Motor neuron (in vitro differentiated cells): ENCODE data around the gene TTF2. TPM values are rescaled to one million over a fixed set of nuclear protein-coding genes. Genes with fewer than 3 reads are reported as not detected.

Experiments
- ATAC-seq, 8 experiments: fragments of 200-7000 bp; cut with Tn5 transposase; replicated peaks in 6 of 8; 2 replicates each; pipeline ENCODE4 v1.8.0; 2021; ENCODE audit warnings: mild to moderate bottlenecking in 8 of 8, moderate library complexity in 8 of 8
- H3K27ac ChIP-seq, 2 donors: fragments of 250-450 bp; sonication (Bioruptor Pico); 2 replicates each; pipeline ENCODE4 v1.9.0; 2021; ENCODE audit warnings: antibody characterized with exemption in 2 of 2, mild to moderate bottlenecking in 2 of 2, moderate library complexity in 1 of 2
- H3K4me1 ChIP-seq, 2 donors: fragments of 250-450 bp; sonication (Bioruptor Pico); replicated peaks in 1 of 2; 2 replicates each; pipeline ENCODE4 v1.6.1; 2021; ENCODE audit warnings: antibody characterized with exemption in 2 of 2, mild to moderate bottlenecking in 2 of 2, moderate library complexity in 1 of 2
- H3K4me3 ChIP-seq, 5 donors: fragments of 250-450 bp; sonication (Bioruptor Pico); 2 replicates each; pipeline ENCODE4 v1.9.0; 2021; ENCODE audit warnings: antibody characterized with exemption in 5 of 5, mild to moderate bottlenecking in 5 of 5, moderate library complexity in 4 of 5
- WGBS, 10 experiments: fragments of 450-650 bp; shearing (Covaris generic); methylation state at CpG; one replicate each; pipeline ENCODE4 v1.0.0; 2022; 5-methylcytosine and 5-hydroxymethylcytosine counted together
- in situ Hi-C, 9 experiments: fragments of 400-800 bp; cut with MboI; loops; one replicate each; pipeline ENCODE4 v1.15.0; 2021; ENCODE audit warnings: low sequenced_read_pairs in 9 of 9, low pct_unique_long_range_greater_than_20kb in 2 of 9; ENCODE audit not compliant: unreplicated experiment in 9 of 9
- total RNA-seq, 8 experiments: library from RNA; unstranded; fragments of 300-600 nt; gene quantifications; 2 replicates each; pipeline versions ENCODE4 v1.2.3 to v1.2.4, GENCODE V29; 2022

The TTF2 gene
- total RNA-seq, 8 experiments from 2014 or later: 5.4 to 48.7 (median 10.6) TPM

DNA sequence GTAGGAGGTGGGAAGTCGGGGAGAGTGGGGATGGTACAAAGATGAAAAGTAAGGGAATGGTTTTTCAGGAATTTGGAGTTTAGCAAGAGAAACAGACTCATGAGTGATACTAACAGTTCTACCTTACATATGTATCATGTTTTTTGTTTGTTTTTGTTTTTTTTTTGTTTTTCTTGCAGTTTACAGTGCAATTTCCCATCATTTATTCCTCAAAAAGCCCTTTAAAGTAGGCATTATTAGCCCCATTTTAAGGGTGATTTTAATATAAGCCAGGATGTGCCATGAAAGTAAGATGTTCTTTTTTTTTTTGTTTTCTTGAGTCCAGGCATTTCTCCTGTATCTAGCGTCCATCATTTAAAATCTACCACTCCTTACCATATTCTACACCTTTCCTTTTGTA is 75.2 kb downstream of the TTF2 start:
- Histone ChIP-seq H3K27ac (no peak overlapping the region), H3K4me1 (peaks cover 0 to 4% of the 10 kb centered on the region in 2 donors), H3K4me3 (no peak overlapping the region)
- in situ Hi-C loops: loop anchor here in 1 of 9 experiments (25.0 kb wide), 1 partner anchor 152 kb away; no protein-coding TSS in a partner anchor
- WGBS, 10 experiments: 44 to 90% (median 79%) methylated on average over 1 to 2 of the region's 2 CpGs
- ATAC-seq: no peak

DNA sequence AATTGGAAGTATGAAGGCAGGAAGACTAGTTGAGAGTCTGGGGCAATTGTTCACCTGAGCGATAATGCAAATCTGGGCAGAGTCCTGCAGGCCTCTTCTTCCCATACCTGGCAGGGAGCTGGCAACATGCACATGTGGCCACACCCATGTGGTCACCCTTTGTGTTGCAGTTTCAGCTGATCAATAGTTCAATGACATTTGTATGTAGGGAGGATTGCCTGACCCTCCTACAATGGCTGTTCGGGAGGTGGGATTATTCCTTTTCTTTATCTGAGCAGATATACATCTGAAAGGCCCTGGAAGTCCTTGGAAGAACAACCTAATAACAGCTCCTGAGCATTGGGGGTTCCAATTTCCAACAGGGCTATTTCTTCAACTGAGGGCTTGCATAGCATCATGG is 76.6 kb downstream of the TTF2 start:
- no peak for ATAC-seq
- 29 to 100% (median 37%) methylated on average over 1 of the region's 2 CpGs; no CpG with 5 or more reads in 6 of the 10 experiments for WGBS, 10 experiments
- Histone ChIP-seq H3K4me3 (no peak overlapping the region), H3K27ac (no peak overlapping the region), H3K4me1 (peaks cover 0 to 4% of the 10 kb centered on the region in 2 donors)
- in situ Hi-C loops: loop anchor here in 1 of 9 experiments (25.0 kb wide), 1 partner anchor 151 kb away; no protein-coding TSS in a partner anchor

DNA sequence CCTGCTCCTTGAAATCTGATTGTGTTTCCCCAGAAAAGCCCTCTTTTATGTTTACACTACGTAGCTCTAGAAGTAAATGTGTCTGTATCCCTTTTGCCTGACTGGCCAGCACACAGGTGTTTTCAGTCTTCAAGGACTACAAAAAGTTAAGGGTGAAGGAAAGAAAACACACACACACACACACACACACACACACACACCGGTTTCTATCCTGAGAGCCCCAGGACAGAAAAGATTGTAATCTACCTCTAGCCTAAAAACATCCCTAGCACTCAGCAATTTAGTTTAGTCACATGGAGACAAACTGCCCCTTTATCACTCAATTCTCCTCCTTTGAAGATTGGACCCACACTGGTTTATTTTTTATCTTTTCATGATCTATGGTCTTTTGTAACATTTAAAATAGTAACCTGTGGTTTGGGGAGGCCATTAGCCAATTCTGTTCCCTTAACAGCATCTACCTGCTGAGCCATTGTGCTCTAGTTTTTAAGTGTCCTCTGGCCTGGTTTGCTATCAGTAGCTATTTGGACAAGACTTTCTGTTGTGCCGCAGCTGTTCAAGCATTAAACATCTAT is 77.2 kb downstream of the TTF2 start:
- H3K4me3 ChIP-seq: no peak overlapping the region
- ATAC-seq: no peak
- WGBS, 10 experiments: 50 to 100% (median 85%) methylated on average over 1 to 3 of the region's 3 CpGs
- in situ Hi-C loops: loop anchor here in 1 of 9 experiments (25.0 kb wide), 1 partner anchor 150 kb away; no protein-coding TSS in a partner anchor
- H3K4me1 ChIP-seq: peaks cover 0 to 4% of the 10 kb centered on the region in 2 donors
- H3K27ac ChIP-seq: no peak overlapping the region

DNA sequence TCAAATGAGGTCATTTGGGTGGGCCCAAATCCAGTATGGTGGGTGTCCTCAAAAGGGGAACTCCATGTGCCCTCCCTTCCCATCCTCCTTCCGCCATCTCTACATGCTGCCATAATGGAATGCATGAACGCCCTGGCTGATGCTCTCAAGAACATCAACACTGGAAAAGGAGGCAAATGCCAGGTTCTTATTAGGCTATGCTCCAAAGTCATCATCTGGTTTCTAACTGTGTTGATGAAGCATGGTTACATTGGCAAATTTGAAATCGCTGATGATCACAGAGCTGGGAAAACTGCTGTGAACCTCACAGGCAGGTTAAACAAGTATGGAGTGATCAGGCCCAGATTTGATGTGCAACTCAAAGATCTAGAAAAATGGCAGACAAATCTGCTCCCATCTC is 78.0 kb downstream of the TTF2 start:
- H3K4me1 ChIP-seq: peaks cover 0 to 4% of the 10 kb centered on the region in 2 donors
- H3K4me3 ChIP-seq: no peak overlapping the region
- no peak overlapping the region for H3K27ac ChIP-seq
- no peak for ATAC-seq
- in situ Hi-C loops: loop anchor here in 1 of 9 experiments (25.0 kb wide), 1 partner anchor 149 kb away; no protein-coding TSS in a partner anchor
- 38 to 100% (median 92%) methylated on average over 1 to 3 of the region's 3 CpGs; no CpG with 5 or more reads in 3 of the 10 experiments for WGBS, 10 experiments

DNA sequence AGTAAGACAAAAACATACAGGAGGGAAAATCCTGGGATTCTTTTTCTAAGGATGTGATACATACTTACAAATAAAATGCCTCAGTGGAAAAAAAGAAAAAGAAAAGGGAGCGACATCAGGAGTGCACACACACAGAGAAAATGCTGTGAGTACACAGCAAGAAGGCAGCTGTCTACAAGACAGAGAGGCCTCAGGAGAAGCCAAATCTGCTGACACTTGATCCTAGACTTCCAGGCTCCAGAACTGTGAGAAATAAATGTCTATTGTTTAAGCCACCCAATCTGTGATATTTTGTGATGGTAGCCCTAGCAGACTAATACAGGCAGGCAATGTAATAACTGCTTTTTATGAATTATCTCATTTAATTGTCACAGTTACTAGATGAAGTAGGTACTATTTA is 78.4 kb downstream of the TTF2 start:
- no peak for ATAC-seq

DNA sequence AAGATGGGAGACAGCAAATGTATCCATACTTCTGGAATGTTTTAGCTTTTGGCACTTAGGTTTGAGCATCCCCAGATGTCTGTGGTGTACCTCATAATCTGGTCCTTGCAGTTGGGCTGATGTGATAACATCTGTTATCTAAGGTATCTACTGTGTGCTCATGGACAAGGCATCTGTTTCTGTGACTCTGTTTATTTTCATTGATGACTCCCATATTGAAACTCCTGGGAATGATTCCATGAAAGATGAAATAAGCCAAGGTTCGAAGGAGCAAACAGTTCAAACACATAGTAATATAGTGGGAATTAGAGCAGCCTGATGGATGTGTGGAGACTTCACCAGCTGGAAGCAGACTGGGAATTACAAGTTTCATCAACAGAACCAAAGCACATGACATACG is 82.1 kb downstream of the TTF2 start:
- in situ Hi-C loops: loop anchor here in 1 of 9 experiments (25.0 kb wide), 1 partner anchor 145 kb away; no protein-coding TSS in a partner anchor
- no peak for ATAC-seq

More for the DNA sequence above, 78.4 kb downstream of the TTF2 start:
- no peak overlapping the region for H3K27ac ChIP-seq
- no peak overlapping the region for H3K4me3 ChIP-seq
- 75 to 100% (median 89%) methylated on average over 1 of the region's 1 CpG; no CpG with 5 or more reads in 3 of the 10 experiments for WGBS, 10 experiments
- in situ Hi-C loops: loop anchor here in 1 of 9 experiments (25.0 kb wide), 1 partner anchor 149 kb away; no protein-coding TSS in a partner anchor
- peaks cover 0 to 4% of the 10 kb centered on the region in 2 donors for H3K4me1 ChIP-seq

DNA sequence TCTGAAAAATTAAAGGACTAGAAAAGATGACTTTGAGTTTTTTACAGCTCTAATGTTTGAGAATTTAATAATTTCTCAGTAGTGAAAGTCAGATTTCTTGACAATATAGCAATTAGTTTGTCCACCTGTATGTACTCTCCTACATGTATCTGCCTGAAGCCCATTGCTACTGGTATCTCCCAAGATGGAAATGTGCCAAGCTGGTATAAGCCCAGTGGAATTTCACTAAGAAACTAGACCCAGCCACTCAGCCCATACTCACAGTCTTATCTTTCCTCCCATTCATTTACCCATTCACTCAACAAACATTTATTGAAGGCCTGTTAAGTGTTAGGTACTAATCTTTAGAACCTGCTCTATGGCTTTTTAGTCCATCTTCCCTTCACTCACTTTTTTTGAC is 83.0 kb downstream of the TTF2 start:
- ATAC-seq: no peak
- in situ Hi-C loops: loop anchor here in 1 of 9 experiments (25.0 kb wide), 1 partner anchor 144 kb away; no protein-coding TSS in a partner anchor
- Histone ChIP-seq H3K4me1 (peaks cover 21 to 24% of the 10 kb centered on the region in 2 donors), H3K4me3 (no peak overlapping the region), H3K27ac (no peak overlapping the region)

More for the DNA sequence above, 82.1 kb downstream of the TTF2 start:
- 17 to 100% (median 94%) methylated on average over 1 to 2 of the region's 2 CpGs; no CpG with 5 or more reads in 3 of the 10 experiments for WGBS, 10 experiments
- Histone ChIP-seq H3K4me1 (peaks cover 12 to 15% of the 10 kb centered on the region in 2 donors), H3K27ac (no peak overlapping the region), H3K4me3 (no peak overlapping the region)

DNA sequence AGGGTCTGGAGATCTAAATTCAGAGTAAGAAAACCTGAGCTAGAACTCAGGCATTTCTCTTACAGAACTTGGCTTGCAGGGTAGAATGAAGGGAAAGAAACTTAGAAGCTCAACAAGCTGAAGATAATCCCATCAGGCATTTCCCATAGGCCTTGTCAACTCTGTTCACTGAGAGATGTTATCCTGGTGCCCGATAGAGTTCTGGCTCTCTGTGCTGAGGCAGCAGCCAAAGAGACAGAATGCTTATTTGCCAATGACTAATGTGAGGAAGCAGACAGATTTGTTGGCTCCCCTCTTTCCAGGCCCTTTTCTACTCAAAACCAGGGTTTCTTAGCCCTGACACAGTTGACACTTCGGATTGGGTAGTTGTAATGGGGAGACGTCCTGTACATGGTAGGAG is 83.7 kb downstream of the TTF2 start:
- H3K4me1 ChIP-seq: peaks cover 28 to 31% of the 10 kb centered on the region in 2 donors
- in situ Hi-C loops: loop anchor here in 1 of 9 experiments (25.0 kb wide), 1 partner anchor 143 kb away; no protein-coding TSS in a partner anchor
- H3K4me3 ChIP-seq: no peak overlapping the region
- WGBS, 10 experiments: 55 to 100% (median 100%) methylated on average over 1 to 3 of the region's 3 CpGs; no CpG with 5 or more reads in 3 of the 10 experiments
- no peak for ATAC-seq
- H3K27ac ChIP-seq: no peak overlapping the region

DNA sequence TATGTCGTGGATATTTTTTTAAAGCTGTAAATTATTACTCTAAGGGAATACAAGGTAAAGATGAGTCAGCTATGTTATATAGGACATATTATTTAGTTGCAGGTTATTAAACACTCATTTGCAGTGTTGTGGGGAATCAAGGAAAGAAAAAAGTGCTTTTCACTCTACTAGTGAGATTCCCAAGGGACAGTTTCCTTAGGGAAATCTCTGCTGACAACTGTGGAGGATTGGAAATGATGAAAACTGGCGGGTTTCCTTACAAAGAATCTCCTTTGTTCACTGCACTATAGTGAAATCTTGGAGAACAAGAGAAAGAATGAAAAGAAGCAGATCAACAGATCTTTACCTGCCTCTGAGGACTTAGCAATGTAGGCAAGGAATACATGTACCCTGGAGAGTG is 85.9 kb downstream of the TTF2 start:
- in situ Hi-C loops: loop anchor here in 1 of 9 experiments (25.0 kb wide), 1 partner anchor 141 kb away; no protein-coding TSS in a partner anchor
- Histone ChIP-seq H3K4me1 (peaks cover 32 to 34% of the 10 kb centered on the region in 2 donors), H3K4me3 (no peak overlapping the region), H3K27ac (no peak overlapping the region)
- peak in 3 of 8 experiments; percentile 10 to 37 (median 34) for ATAC-seq
- 61 to 100% (median 84%) methylated on average over 1 to 2 of the region's 2 CpGs; no CpG with 5 or more reads in 2 of the 10 experiments for WGBS, 10 experiments

DNA sequence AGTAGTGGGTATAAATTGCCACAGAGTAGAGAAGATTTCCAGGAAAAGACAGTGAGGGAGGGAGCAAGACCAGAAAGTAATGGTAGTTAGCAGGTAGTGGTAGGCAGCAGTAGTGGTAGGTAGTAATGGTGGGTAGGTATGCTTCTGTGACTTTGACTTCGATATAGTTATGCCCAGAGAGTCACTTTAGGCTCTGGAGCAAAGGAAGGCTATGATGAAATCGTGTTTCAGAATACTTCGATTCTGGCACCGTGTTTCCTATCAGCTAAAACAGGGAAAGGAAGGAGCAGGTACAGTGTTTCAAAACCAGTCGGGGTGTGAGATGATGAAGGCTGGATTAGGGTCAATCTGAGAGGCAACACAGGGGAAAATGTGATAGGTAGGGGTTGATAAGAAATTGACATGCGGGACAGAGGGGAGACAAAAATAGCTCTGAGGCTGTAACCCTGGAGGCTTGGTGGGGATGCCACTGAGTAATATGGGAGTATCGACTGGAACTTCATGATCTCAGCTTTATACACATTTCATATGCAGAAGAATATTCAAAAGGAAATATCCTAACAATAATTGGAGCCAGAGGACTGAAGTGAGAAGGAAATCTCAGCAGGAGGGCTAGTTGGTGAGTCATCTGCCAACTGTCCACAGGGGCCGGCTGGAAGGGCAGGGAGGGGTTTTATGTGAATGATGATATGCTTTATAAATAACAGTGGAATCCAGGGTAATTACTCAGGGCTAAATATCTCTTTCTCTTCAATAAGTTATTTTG is 86.6 kb downstream of the TTF2 start:
- WGBS, 10 experiments: 33 to 95% (median 74%) methylated on average over 1 to 8 of the region's 8 CpGs
- in situ Hi-C loops: loop anchor here in 1 of 9 experiments (25.0 kb wide), 1 partner anchor 141 kb away; no protein-coding TSS in a partner anchor
- no peak overlapping the region for H3K4me3 ChIP-seq
- H3K4me1 ChIP-seq: peaks cover 32 to 34% of the 10 kb centered on the region in 2 donors
- peak; percentile 82 to 95 (median 88) for ATAC-seq
- H3K27ac ChIP-seq: peak overlapping the region; percentile 33 to 58

DNA sequence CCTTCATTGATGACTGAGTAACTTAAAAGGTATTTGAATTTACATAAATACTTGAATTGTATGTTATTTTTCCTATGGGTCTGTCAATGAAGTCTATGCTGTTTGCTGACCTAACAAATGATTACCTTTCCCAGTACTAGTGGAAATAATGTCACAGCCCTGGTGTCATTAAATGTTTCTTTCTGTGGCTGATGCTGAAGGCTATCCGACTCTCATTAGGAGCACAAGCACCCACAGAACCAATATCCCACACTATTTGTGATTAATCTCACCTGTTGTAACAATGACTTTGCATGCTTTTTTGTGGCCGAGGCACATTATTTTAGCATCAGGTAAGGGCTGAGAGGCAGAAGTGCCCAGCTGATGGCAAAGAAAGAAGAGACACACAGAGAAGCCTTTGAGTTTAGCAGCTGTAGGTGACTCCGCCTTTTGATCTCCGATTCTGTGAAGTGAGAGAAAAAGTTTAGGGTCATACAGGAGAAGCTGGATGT is 87.3 kb downstream of the TTF2 start:
- peak in 5 of 8 experiments; percentile 42 to 55 (median 45) for ATAC-seq

DNA sequence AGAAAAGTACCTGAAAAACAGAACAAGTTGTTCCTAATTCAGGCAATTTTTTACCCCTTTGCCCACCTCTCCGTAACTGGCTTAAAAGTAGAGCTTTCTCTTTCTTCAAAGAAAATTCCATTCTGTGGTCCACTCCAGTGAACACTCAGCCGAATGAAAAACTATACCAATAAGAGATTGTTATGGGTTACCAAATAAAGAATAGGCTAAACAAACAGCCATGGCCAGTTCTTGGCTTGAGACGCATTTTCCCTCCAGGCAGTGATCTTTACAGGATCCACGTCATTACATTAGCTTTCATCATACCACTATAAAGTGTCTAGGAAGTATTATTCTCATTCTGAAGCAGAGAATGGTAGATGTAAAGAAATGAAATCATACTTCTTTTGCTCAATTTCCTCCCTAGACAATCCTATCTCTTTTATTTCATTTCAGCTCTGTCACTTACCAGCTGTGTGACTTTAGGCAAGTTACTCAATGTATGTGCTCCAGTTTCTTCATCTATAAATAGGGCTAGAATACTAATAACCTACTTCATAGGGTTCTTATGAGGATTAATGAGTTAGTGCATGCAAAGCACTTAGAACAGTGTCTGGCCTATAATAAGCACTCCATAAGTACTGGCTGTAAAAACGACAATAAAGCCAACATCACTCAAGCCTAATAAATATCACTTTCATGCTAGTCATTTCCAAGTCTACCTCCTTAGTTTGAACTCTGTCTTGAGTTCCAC is 87.9 kb downstream of the TTF2 start:
- H3K4me1 ChIP-seq: peaks cover 32 to 34% of the 10 kb centered on the region in 2 donors
- in situ Hi-C loops: loop anchor here in 1 of 9 experiments (25.0 kb wide), 1 partner anchor 139 kb away; no protein-coding TSS in a partner anchor
- 22 to 88% (median 69%) methylated on average over 3 to 5 of the region's 5 CpGs; no CpG with 5 or more reads in 1 of the 10 experiments for WGBS, 10 experiments
- peak overlapping the region; percentile 15 to 30 for H3K27ac ChIP-seq
- H3K4me3 ChIP-seq: no peak overlapping the region
- peak in 5 of 8 experiments; percentile 8 to 54 (median 42) for ATAC-seq

More for the DNA sequence above, 87.3 kb downstream of the TTF2 start:
- Histone ChIP-seq H3K4me3 (no peak overlapping the region), H3K4me1 (peaks cover 32 to 34% of the 10 kb centered on the region in 2 donors), H3K27ac (peak overlapping the region in 1 of 2 donors; percentile 30)
- in situ Hi-C loops: loop anchor here in 1 of 9 experiments (25.0 kb wide), 1 partner anchor 140 kb away; no protein-coding TSS in a partner anchor
- WGBS, 10 experiments: 50 to 90% (median 70%) methylated on average over 1 to 4 of the region's 4 CpGs
